ENCODE measurements around the gene CRIM1.
A peak's percentile ranks its signal among the peaks of the same experiment; 100 is the strongest.

CRIM1 gene

GRCh38 chr2:36379710-36380448, 24.3 kb downstream of the CRIM1 start:
- Histone ChIP-seq H3K36me3 (replicated peaks) (peaks cover 13% of the 10 kb centered on the region), H3K27me3 (replicated peaks) (no peaks in the 10 kb centered on the region), H3K4me3 (ENCODE audit: low read depth, low read length) (no peak overlapping the region), H3K27ac (no peak overlapping the region)
- TF ChIP-seq CTCF (IDR thresholded peaks at IDR 0.05; ENCODE audit: low read depth, low read length, missing control alignments), result no peak
- no peak for DNase-seq
- in situ Hi-C loops (cut with HindIII; ENCODE audit: low pct_ligation_motif_present, low sequenced_read_pairs), result no loop called here

GRCh38 chr2:36380624-36381481, 25.3 kb downstream of the CRIM1 start:
- Histone ChIP-seq H3K27me3 (replicated peaks) (no peaks in the 10 kb centered on the region), H3K4me3 (ENCODE audit: low read depth, low read length) (no peak overlapping the region), H3K36me3 (replicated peaks) (peaks cover 13% of the 10 kb centered on the region), H3K27ac (peak overlapping the region; percentile 16)
- in situ Hi-C loops (cut with HindIII; ENCODE audit: low pct_ligation_motif_present, low sequenced_read_pairs), result no loop called here
- no peak for TF ChIP-seq CTCF (IDR thresholded peaks at IDR 0.05; ENCODE audit: low read depth, low read length, missing control alignments)
- peak; percentile 46 for DNase-seq

- no peak overlapping the region for H3K27ac ChIP-seq
- no peaks in the 10 kb centered on the region for H3K27me3 ChIP-seq (replicated peaks)
- H3K4me3 ChIP-seq (ENCODE audit: low read depth, low read length), result no peak overlapping the region
- no peak for TF ChIP-seq CTCF (IDR thresholded peaks at IDR 0.05; ENCODE audit: low read depth, low read length, missing control alignments)
- in situ Hi-C loops (cut with HindIII; ENCODE audit: low pct_ligation_motif_present, low sequenced_read_pairs), result no loop called here
- H3K36me3 ChIP-seq (replicated peaks), result peaks cover 13% of the 10 kb centered on the region
- no peak for DNase-seq
Observed at GRCh38 chr2:36381993-36382392, 26.4 kb downstream of the CRIM1 start.

GRCh38 chr2:36382472-36382871, 26.9 kb downstream of the CRIM1 start:
- no peak overlapping the region for H3K27ac ChIP-seq
- H3K27me3 ChIP-seq (replicated peaks), result no peaks in the 10 kb centered on the region
- DNase-seq, result no peak
- in situ Hi-C loops (cut with HindIII; ENCODE audit: low pct_ligation_motif_present, low sequenced_read_pairs), result no loop called here
- no peak overlapping the region for H3K4me3 ChIP-seq (ENCODE audit: low read depth, low read length)
- H3K36me3 ChIP-seq (replicated peaks), result peaks cover 13% of the 10 kb centered on the region
- no peak for TF ChIP-seq CTCF (IDR thresholded peaks at IDR 0.05; ENCODE audit: low read depth, low read length, missing control alignments)

GRCh38 chr2:36383726-36384125, 28.1 kb downstream of the CRIM1 start:
- TF ChIP-seq CTCF (IDR thresholded peaks at IDR 0.05; ENCODE audit: low read depth, low read length, missing control alignments), result no peak
- no peaks in the 10 kb centered on the region for H3K27me3 ChIP-seq (replicated peaks)
- in situ Hi-C loops (cut with HindIII; ENCODE audit: low pct_ligation_motif_present, low sequenced_read_pairs), result no loop called here
- DNase-seq, result no peak
- no peak overlapping the region for H3K27ac ChIP-seq
- no peak overlapping the region for H3K4me3 ChIP-seq (ENCODE audit: low read depth, low read length)
- peaks cover 13% of the 10 kb centered on the region for H3K36me3 ChIP-seq (replicated peaks)
